Nephron progenitor cell (in vitro differentiated cells): ENCODE results near the gene KLHL29.

ENCODE experiments used
- DNase-seq: peaks from one replicate; pipeline ENCODE4 v3.0.0; 2021
- H3K27ac Mint-ChIP-seq: 2 replicates; pipeline ENCODE4 v1.8.0; 2021; ENCODE audit warnings: mild to moderate bottlenecking, moderate library complexity, mixed read lengths
- H3K27me3 Mint-ChIP-seq: 2 replicates; pipeline ENCODE4 v1.8.0; 2021; ENCODE audit warnings: mild to moderate bottlenecking, low read depth, mixed read lengths; ENCODE audit not compliant: poor library complexity
- H3K36me3 Mint-ChIP-seq: 2 replicates; pipeline ENCODE4 v1.8.0; 2021; ENCODE audit warnings: low read depth, mixed read lengths
- H3K4me1 Mint-ChIP-seq: 2 replicates; pipeline ENCODE4 v1.8.0; 2021; ENCODE audit warnings: mixed read lengths
- H3K4me3 Mint-ChIP-seq: 2 replicates; pipeline ENCODE4 v1.8.0; 2021; ENCODE audit warnings: mild to moderate bottlenecking, moderate library complexity, mixed read lengths
- H3K9me3 Mint-ChIP-seq: 2 replicates; pipeline ENCODE4 v1.8.0; 2021; ENCODE audit warnings: mild to moderate bottlenecking, moderate library complexity, mixed read lengths
- TF ChIP-seq, protein P1 (sequence below): fragments of 200-600 bp; sonication (generic); IDR thresholded peaks from 2 replicates; pipeline ENCODE4 v1.5.0; 2021; ENCODE audit warnings: antibody characterized with exemption

KLHL29 gene

DNA sequence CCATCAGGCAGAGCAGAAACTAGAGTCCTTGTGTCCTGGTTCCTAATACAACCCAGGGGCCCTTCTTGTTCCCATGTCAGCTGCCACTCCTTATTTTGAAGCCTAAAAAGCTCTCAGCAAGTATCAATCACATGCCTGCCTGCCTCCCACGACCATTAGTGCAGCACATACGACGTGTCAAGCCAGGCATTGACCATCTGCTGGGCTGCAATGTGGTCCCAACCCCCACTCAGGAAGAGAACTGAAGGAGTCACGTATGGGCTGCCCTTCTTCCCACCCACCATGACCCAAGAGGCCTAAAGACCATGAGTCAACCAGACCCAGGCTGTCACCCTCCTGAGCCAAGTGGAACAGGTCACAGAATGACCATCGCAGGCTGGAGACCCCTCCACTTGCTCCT, 98.8 kb downstream of the KLHL29 start:
- peaks cover 8% of the 10 kb centered on the region for H3K27me3 Mint-ChIP-seq
- TF ChIP-seq, protein P1, sequence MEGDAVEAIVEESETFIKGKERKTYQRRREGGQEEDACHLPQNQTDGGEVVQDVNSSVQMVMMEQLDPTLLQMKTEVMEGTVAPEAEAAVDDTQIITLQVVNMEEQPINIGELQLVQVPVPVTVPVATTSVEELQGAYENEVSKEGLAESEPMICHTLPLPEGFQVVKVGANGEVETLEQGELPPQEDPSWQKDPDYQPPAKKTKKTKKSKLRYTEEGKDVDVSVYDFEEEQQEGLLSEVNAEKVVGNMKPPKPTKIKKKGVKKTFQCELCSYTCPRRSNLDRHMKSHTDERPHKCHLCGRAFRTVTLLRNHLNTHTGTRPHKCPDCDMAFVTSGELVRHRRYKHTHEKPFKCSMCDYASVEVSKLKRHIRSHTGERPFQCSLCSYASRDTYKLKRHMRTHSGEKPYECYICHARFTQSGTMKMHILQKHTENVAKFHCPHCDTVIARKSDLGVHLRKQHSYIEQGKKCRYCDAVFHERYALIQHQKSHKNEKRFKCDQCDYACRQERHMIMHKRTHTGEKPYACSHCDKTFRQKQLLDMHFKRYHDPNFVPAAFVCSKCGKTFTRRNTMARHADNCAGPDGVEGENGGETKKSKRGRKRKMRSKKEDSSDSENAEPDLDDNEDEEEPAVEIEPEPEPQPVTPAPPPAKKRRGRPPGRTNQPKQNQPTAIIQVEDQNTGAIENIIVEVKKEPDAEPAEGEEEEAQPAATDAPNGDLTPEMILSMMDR = no peak
- no peaks in the 10 kb centered on the region for H3K36me3 Mint-ChIP-seq
- H3K9me3 Mint-ChIP-seq = no peaks in the 10 kb centered on the region
- no peak overlapping the region for H3K27ac Mint-ChIP-seq
- H3K4me1 Mint-ChIP-seq = peaks cover 96% of the 10 kb centered on the region
- DNase-seq = no peak
- peak overlapping the region; percentile 37 for H3K4me3 Mint-ChIP-seq

DNA sequence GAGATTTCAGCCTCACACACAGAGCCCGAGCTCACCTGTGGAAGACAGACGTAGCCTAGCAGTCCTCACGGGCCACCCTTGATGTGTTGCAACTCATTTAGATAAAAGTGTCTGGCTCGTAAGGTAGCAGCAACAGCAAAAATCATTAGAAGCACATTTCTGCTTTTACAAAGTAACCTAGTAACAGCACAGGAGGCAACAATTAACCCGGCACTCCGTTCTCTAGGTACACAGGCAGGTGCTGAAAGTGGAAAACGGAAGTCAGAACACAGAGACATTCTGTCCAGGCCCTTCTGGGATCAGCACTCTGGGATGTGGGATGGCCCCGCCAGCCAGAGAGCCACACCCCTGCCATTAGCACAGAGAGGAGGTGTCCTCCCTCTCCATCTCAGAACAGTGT, 99.3 kb downstream of the KLHL29 start:
- peaks cover 94% of the 10 kb centered on the region for H3K4me1 Mint-ChIP-seq
- H3K9me3 Mint-ChIP-seq = no peaks in the 10 kb centered on the region
- peak overlapping the region; percentile 26 for H3K27ac Mint-ChIP-seq
- no peaks in the 10 kb centered on the region for H3K36me3 Mint-ChIP-seq
- TF ChIP-seq, protein P1 = no peak
- peaks cover 8% of the 10 kb centered on the region for H3K27me3 Mint-ChIP-seq
- no peak for DNase-seq
- no peak overlapping the region for H3K4me3 Mint-ChIP-seq

DNA sequence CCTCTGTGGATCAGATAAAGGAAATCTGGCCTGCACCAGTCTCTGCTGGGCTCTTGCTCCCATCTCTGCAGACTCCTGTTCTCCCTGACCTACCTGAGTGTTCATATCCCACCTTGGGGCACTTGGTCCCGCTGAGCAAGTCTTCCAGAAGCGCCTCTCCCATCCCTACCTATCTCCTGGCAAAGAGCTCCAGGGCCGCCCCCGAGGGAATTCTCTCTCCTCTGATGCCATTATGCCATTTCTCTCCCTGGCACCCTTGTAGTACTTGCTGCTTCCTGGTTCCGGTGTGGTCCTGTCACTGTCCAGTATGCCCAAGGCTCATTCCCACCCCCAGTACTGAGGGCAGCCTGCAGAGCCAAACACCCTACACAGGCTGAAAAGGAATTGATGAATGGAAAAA, 99.8 kb downstream of the KLHL29 start:
- TF ChIP-seq, protein P1 = no peak
- no peak for DNase-seq
- Mint-ChIP-seq H3K4me1 (peaks cover 94% of the 10 kb centered on the region), H3K27ac (peak overlapping the region; percentile 93), H3K9me3 (no peaks in the 10 kb centered on the region), H3K27me3 (peaks cover 3% of the 10 kb centered on the region), H3K4me3 (peak overlapping the region; percentile 11), H3K36me3 (no peaks in the 10 kb centered on the region)

DNA sequence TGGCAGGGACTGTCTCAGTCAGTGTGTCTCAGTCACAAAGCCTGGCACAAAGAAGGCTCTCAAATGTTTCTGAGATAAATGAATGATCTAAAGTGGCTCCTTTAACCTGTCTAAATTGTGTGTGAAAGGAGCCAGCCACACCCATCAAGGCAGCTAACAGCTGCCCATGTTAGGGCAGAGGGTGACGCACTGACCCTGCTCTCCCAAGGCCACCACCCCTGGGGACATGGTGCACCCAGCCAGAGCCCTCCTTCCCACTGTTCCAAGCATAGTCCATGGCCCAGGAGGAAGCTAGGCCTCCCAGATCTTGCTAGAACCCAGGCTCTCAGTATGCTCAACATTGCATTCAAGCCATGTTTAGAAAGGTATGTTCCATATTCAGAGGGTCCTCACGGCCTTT, 100.3 kb downstream of the KLHL29 start:
- Mint-ChIP-seq H3K4me1 (peaks cover 97% of the 10 kb centered on the region), H3K36me3 (no peaks in the 10 kb centered on the region), H3K9me3 (no peaks in the 10 kb centered on the region), H3K4me3 (no peak overlapping the region), H3K27ac (peak overlapping the region; percentile 93), H3K27me3 (peaks cover 3% of the 10 kb centered on the region)
- TF ChIP-seq, protein P1 = no peak
- DNase-seq = no peak

DNA sequence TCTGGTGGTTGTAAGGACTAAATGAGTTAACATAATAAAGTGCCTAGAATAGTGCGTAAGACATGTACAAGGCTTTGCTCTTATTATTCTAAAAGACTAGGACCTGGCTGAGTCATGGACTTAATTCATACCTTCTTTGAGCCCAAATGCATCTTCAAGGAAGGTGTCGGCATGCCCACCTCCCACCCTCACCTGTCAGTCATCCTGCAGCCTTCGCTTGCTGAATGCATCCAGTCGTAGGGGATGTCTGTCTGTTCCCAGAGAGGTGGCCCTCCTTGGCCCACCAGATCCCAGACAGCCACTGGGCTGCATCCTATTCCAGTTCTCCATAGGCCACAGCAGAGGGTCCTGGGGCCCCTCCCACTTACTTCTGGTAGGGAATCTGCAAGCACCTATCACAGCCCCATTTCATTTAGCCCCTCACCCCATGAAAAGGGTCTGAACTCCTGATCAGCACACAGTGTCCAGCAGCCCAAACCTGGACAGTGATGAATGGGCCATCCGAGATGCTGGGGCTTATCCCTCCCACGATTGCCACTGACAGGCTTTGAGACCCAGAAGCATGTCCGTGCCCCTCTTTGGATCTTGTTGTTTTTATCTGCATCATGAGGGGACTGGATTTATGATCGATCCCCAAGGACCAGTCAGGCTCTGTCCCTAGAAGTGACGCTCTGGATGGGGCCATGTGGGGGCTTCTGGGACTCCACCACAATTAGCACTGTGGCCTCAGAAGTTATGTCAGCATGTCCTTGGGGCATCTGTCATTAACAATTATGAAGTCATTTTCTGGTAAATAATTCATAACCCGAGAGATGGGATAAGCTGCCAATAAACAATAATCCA, 101.1 kb downstream of the KLHL29 start:
- Mint-ChIP-seq H3K9me3 (no peaks in the 10 kb centered on the region), H3K4me1 (peaks cover 93% of the 10 kb centered on the region), H3K4me3 (peak overlapping the region; percentile 52), H3K27me3 (peaks cover 3% of the 10 kb centered on the region), H3K27ac (peak overlapping the region; percentile 47), H3K36me3 (no peaks in the 10 kb centered on the region)
- TF ChIP-seq, protein P1 = no peak
- DNase-seq = peak; percentile 35

DNA sequence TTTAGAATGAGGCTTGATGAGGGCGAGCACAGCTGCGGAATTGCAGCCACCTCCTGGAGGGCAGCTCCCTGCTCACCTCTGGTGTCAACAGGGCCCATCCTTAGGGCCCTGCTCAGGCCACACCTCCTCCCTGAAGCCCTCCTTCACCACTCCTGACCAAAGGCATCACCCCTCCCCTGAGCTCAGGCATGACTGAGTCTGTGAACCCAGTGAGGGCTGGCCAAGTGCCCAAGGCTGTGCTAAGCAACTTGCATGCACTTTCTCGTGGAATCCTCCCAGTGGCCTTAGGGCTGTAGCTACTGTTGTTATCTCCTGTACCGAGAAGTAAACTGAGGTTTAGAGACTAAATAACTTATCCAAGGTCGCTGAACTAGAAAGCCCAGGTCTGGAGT, 101.7 kb downstream of the KLHL29 start:
- H3K27me3 Mint-ChIP-seq = peaks cover 4% of the 10 kb centered on the region
- peaks cover 93% of the 10 kb centered on the region for H3K4me1 Mint-ChIP-seq
- no peaks in the 10 kb centered on the region for H3K9me3 Mint-ChIP-seq
- no peak overlapping the region for H3K4me3 Mint-ChIP-seq
- no peaks in the 10 kb centered on the region for H3K36me3 Mint-ChIP-seq
- no peak overlapping the region for H3K27ac Mint-ChIP-seq
- no peak for DNase-seq
- TF ChIP-seq, protein P1 = no peak
